Keratinocyte (primary cell): ENCODE data around the gene MRPL49.

Source experiments
- EZH2 ChIP-seq: IDR thresholded peaks from one replicate; pipeline ENCODE4 v1.6.1; 2012; ENCODE audit warnings: inconsistent platforms, mild to moderate bottlenecking, low read length, moderate library complexity
- TF ChIP-seq, protein P1 (sequence below), 3 experiments: IDR thresholded peaks in 1 of 3; conservative IDR thresholded peaks in 1 of 3; optimal IDR thresholded peaks in 1 of 3; 2 replicates in 2 of 3; 3 replicates in 1 of 3; pipeline versions ENCODE3 to v1.5.1; 2011; ENCODE audit warnings: low read length in 3 of 3, mild to moderate bottlenecking in 3 of 3, moderate library complexity in 2 of 3, control low read depth in 1 of 3, inconsistent platforms in 1 of 3; ENCODE audit not compliant: insufficient read depth in 2 of 3; ENCODE audit errors: extremely low read depth in 1 of 3

DNA sequence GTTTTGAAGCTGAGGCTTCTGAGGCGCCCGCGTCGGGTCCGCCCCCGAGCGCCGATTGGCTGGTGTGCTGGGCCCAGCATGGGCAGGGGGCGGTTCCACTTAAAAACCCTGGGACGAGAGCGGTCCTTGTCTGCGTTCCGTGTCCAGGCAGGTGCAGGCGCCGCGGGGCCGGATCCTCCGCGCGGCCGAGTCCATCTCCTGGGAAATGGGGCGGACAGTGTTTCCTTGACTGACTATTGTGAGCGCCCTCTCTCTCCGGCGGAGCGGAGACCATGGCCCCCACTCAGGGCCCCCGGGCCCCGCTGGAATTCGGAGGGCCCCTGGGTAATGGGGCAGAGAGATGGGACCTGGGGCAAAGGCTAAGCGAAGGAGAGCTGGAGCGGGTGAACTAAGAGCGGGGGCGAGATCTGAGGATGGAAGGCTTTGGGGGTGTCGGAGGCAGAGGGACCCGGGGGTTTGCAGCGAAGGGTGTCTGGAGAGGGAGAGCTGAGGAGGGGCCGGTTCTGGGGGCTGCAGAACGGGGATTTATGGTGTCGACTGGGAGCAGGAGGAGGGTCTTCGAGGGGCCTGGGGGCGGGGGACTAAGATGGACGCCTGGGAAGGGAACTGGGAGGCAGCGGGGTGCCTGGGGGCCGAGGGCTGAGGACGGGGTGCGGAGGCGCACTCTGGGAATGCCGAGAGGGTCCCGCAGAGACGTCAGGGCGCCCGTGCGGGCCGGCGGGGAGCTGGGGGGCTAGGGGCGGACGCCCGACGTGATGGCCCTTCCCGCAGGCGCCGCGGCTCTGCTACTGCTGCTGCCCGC is 10.2 kb upstream of the MRPL49 start, which contains the start of gene TM7SF2:
- TF ChIP-seq, protein P1, sequence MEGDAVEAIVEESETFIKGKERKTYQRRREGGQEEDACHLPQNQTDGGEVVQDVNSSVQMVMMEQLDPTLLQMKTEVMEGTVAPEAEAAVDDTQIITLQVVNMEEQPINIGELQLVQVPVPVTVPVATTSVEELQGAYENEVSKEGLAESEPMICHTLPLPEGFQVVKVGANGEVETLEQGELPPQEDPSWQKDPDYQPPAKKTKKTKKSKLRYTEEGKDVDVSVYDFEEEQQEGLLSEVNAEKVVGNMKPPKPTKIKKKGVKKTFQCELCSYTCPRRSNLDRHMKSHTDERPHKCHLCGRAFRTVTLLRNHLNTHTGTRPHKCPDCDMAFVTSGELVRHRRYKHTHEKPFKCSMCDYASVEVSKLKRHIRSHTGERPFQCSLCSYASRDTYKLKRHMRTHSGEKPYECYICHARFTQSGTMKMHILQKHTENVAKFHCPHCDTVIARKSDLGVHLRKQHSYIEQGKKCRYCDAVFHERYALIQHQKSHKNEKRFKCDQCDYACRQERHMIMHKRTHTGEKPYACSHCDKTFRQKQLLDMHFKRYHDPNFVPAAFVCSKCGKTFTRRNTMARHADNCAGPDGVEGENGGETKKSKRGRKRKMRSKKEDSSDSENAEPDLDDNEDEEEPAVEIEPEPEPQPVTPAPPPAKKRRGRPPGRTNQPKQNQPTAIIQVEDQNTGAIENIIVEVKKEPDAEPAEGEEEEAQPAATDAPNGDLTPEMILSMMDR (optimal IDR thresholded peaks at IDR 0.05 in 1 of 3, IDR thresholded peaks at IDR 0.05 in 1 of 3, conservative IDR thresholded peaks at IDR 0.05 in 1 of 3; ENCODE audit: extremely low read depth in 1 of 3, insufficient read depth in 2 of 3, low read length in 3 of 3): no peak
- TF ChIP-seq EZH2: no peak
